Tibial nerve (tissue), 3 donors: ENCODE measurements around the gene EME2.

Experiments used
- POLR2A ChIP-seq, 2 donors: fragments of 450-650 bp; IDR thresholded peaks; one replicate each; pipeline ENCODE4 v1.6.1; 2017; ENCODE audit warnings: antibody characterized with exemption in 2 of 2, mild to moderate bottlenecking in 2 of 2, moderate library complexity in 2 of 2
- TF ChIP-seq, protein P1 (sequence below), 5 experiments: fragments of 200-600 bp in 3 of 5; fragments of 450-650 bp in 2 of 5; sonication (generic) in 3 of 5; IDR thresholded peaks; one replicate each; pipeline ENCODE4 v1.5.1; 2016 to 2019; ENCODE audit warnings: antibody characterized with exemption in 5 of 5, mild to moderate bottlenecking in 3 of 5, moderate library complexity in 2 of 5

DNA sequence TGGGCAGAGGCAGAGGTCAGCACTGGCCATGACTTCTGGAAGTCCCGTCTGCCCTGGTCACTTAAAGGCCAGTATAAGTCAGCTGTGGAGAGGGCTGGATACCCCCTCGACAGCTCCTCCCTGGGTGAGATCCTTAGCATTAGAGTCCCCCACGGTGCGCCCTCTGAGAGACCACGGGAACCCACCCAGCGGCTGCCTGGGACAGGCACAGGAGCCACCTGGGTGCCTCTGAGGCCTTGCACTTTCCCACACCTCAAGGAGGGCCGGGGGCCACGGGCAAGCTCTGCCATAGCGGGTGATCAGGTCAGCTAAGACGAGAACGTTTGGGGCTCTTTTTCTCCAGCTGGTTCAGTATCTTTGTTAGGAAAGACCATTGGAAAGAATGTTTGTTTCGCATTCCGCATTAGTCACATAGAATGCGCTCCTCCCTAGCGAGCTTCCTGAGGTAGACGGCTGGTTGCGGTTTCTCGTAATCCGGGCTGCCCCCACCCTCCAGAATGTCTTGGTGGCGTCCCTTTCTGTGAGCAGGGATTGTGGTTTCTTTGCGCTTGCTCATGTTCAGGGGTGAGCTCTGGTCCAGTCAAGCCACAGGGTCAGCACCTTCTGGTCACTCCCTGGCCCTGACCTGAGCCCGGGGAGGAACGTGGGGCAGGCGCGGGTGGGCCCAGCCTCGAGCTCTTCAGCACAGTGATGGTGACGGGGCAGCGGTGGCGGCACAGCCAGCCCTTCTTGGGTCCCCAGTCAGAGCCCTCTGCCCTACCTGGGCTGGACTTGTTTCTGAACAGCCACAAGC, 26.5 kb upstream of the EME2 start:
- TF ChIP-seq, protein P1, sequence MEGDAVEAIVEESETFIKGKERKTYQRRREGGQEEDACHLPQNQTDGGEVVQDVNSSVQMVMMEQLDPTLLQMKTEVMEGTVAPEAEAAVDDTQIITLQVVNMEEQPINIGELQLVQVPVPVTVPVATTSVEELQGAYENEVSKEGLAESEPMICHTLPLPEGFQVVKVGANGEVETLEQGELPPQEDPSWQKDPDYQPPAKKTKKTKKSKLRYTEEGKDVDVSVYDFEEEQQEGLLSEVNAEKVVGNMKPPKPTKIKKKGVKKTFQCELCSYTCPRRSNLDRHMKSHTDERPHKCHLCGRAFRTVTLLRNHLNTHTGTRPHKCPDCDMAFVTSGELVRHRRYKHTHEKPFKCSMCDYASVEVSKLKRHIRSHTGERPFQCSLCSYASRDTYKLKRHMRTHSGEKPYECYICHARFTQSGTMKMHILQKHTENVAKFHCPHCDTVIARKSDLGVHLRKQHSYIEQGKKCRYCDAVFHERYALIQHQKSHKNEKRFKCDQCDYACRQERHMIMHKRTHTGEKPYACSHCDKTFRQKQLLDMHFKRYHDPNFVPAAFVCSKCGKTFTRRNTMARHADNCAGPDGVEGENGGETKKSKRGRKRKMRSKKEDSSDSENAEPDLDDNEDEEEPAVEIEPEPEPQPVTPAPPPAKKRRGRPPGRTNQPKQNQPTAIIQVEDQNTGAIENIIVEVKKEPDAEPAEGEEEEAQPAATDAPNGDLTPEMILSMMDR (IDR thresholded peaks at IDR 0.05): no peak
- no peak for TF ChIP-seq POLR2A (IDR thresholded peaks at IDR 0.05)
